HEK293T (cell line): ENCODE results near the gene LINGO4.

Experiments used
- CTCF ChIA-PET: fragments of 350-600 bp; formaldehyde crosslinking; extraction: SDS; loops from one replicate; lab custom pipeline; 2021; ENCODE audit warnings: antibody characterized with exemption, inconsistent platforms; lab: Yijun Ruan, JAX
- POLR2A ChIA-PET: fragments of 350-600 bp; formaldehyde crosslinking; extraction: SDS; loops from one replicate; lab custom pipeline; 2020; ENCODE audit warnings: antibody characterized with exemption, inconsistent platforms; lab: Yijun Ruan, JAX
- DNase-seq: peaks from one replicate; pipeline ENCODE4 v3.0.0; 2012; ENCODE audit warnings: mixed read lengths; ENCODE audit errors: extremely low spot score
- ARNT ChIP-seq: fragments of 450-650 bp; IDR thresholded peaks from 2 replicates; pipeline ENCODE4 v1.6.1; 2017; ENCODE audit warnings: mild to moderate bottlenecking
- BHLHE40 ChIP-seq: fragments of 450-650 bp; IDR thresholded peaks from 2 replicates; pipeline ENCODE4 v1.6.1; 2016; ENCODE audit warnings: mild to moderate bottlenecking, moderate library complexity, borderline replicate concordance
- CTBP1 ChIP-seq: fragments of 450-650 bp; IDR thresholded peaks from 2 replicates; pipeline ENCODE4 v1.6.1; 2016; ENCODE audit warnings: borderline replicate concordance
- ELF4 ChIP-seq: fragments of 450-650 bp; IDR thresholded peaks from 2 replicates; pipeline ENCODE4 v1.6.1; 2017; ENCODE audit warnings: antibody characterized with exemption
- FOXA1 ChIP-seq: fragments of 450-650 bp; IDR thresholded peaks from 2 replicates; pipeline ENCODE4 v1.6.1; 2016; ENCODE audit warnings: mild to moderate bottlenecking
- FOXK2 ChIP-seq: fragments of 450-650 bp; IDR thresholded peaks from 2 replicates; pipeline ENCODE4 v1.6.1; 2016; ENCODE audit warnings: mild to moderate bottlenecking
- FOXM1 ChIP-seq: fragments of 450-650 bp; IDR thresholded peaks from 2 replicates; pipeline ENCODE4 v1.6.1; 2017; ENCODE audit warnings: mild to moderate bottlenecking, borderline replicate concordance
- HDGF ChIP-seq: fragments of 450-650 bp; IDR thresholded peaks from 2 replicates; pipeline ENCODE4 v1.6.1; 2017; ENCODE audit warnings: antibody characterized with exemption, borderline replicate concordance
- L3MBTL2 ChIP-seq: fragments of 450-650 bp; conservative IDR thresholded peaks from 2 replicates; pipeline ENCODE4 v1.6.1; 2016; ENCODE audit warnings: mild to moderate bottlenecking
- LEF1 ChIP-seq: fragments of 450-650 bp; IDR thresholded peaks from 2 replicates; pipeline ENCODE4 v1.6.1; 2017; ENCODE audit warnings: mild to moderate bottlenecking, borderline replicate concordance
- NFRKB ChIP-seq: fragments of 450-650 bp; IDR thresholded peaks from 2 replicates; pipeline ENCODE4 v1.6.1; 2016; ENCODE audit warnings: mild to moderate bottlenecking, moderate library complexity
- SP1 ChIP-seq: fragments of 450-650 bp; IDR thresholded peaks from 2 replicates; pipeline ENCODE4 v1.6.1; 2017
- SUZ12 ChIP-seq: fragments of 450-650 bp; IDR thresholded peaks from 2 replicates; pipeline ENCODE4 v1.6.1; 2016; ENCODE audit warnings: mild to moderate bottlenecking
- TARDBP ChIP-seq: fragments of 450-650 bp; IDR thresholded peaks from 2 replicates; pipeline ENCODE4 v1.6.1; 2016
- ZNF384 ChIP-seq: fragments of 450-650 bp; IDR thresholded peaks from 2 replicates; pipeline ENCODE4 v1.6.1; 2016
- TF ChIP-seq, protein P1 (sequence below): fragments of 450-650 bp; IDR thresholded peaks from 2 replicates; pipeline ENCODE4 v1.6.1; 2016

Gene LINGO4

GRCh38 chr1:151807766-151808165 lies 2.5 kb upstream of the LINGO4 start:
- ChIA-PET POLR2A (no interaction called here), CTCF (no interaction called here)
- no peak for DNase-seq
- TF ChIP-seq NFRKB: no peak
- TF ChIP-seq, protein P1, sequence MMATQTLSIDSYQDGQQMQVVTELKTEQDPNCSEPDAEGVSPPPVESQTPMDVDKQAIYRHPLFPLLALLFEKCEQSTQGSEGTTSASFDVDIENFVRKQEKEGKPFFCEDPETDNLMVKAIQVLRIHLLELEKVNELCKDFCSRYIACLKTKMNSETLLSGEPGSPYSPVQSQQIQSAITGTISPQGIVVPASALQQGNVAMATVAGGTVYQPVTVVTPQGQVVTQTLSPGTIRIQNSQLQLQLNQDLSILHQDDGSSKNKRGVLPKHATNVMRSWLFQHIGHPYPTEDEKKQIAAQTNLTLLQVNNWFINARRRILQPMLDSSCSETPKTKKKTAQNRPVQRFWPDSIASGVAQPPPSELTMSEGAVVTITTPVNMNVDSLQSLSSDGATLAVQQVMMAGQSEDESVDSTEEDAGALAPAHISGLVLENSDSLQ: no peak
- no peak for TF ChIP-seq FOXM1
- TF ChIP-seq ELF4: no peak
- TF ChIP-seq BHLHE40: no peak
- no peak for TF ChIP-seq SUZ12
- no peak for TF ChIP-seq LEF1
- TF ChIP-seq SP1: no peak
- no peak for TF ChIP-seq CTBP1
- no peak for TF ChIP-seq TARDBP
- TF ChIP-seq ZNF384: no peak
- no peak for TF ChIP-seq FOXA1
- no peak for TF ChIP-seq HDGF
- TF ChIP-seq FOXK2: no peak
- no peak for TF ChIP-seq L3MBTL2
- no peak for TF ChIP-seq ARNT

DNA sequence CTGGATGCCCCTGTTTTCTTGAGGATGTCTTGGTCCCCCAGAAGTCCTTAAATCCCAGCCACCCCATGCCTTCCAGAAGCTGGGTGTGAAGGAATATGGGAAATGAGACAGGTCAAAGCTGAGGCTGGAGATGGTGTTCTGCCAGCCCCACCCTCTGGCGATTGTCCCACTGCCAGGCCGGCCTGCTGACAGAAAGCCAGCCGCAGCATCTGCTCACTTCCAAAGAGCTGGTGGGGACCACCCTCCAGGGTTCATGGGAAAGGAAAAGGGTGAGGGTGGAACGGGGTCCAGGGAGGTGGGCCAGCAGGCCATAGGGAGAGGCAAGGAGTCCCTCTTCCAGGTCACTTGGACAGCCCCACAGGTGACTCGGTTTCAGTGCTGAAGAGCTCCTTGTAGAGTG lies 1.9 kb upstream of the LINGO4 start:
- CTCF ChIA-PET: interaction anchor here (0.7 kb wide), 1 partner anchor 72 kb away, joined by 3 read pairs; no protein-coding TSS in a partner anchor
- no peak for TF ChIP-seq ZNF384
- TF ChIP-seq SP1: no peak
- no peak for TF ChIP-seq FOXK2
- TF ChIP-seq LEF1: no peak
- no peak for TF ChIP-seq CTBP1
- no peak for TF ChIP-seq NFRKB
- no peak for TF ChIP-seq TARDBP
- no peak for TF ChIP-seq FOXM1
- no peak for TF ChIP-seq HDGF
- TF ChIP-seq BHLHE40: no peak
- TF ChIP-seq, protein P1: no peak
- TF ChIP-seq SUZ12: no peak
- no peak for TF ChIP-seq ARNT
- TF ChIP-seq L3MBTL2: no peak
- TF ChIP-seq ELF4: no peak
- no peak for TF ChIP-seq FOXA1
- POLR2A ChIA-PET: no interaction called here
- DNase-seq: no peak

- DNase-seq: no peak
- POLR2A ChIA-PET: no interaction called here
- CTCF ChIA-PET: interaction anchor here (0.7 kb wide), 1 partner anchor 71 kb away, joined by 3 read pairs; no protein-coding TSS in a partner anchor
- TF ChIP-seq LEF1 (no peak), TARDBP (no peak), CTBP1 (no peak), L3MBTL2 (no peak), SP1 (no peak), SUZ12 (no peak), BHLHE40 (no peak), ELF4 (no peak), NFRKB (no peak), HDGF (no peak), FOXA1 (no peak), FOXK2 (no peak), ARNT (no peak)
- TF ChIP-seq, protein P1: no peak
Measured at GRCh38 chr1:151806170-151806569, 951 bp upstream of the LINGO4 start.

DNA sequence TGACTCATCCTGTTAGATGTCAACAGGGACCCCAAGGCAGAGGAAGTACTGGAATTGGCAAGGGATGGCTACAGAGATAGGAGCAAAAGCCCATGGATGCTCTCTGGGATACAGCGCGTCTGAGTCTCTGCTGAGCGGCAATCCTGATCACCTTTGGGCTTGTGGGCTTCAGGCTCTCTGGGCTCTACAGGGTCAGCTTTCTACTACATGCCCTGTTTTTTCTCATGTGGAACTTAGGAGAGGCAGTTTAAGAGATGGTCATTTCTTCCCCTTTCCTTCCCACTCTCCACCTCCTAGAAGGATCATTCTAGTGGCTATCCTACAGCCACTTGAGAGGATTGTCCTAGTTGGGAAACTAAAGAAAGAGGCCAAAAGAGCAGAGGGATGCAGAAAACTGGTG lies 1.3 kb downstream of the LINGO4 start:
- TF ChIP-seq SUZ12: no peak
- no peak for TF ChIP-seq CTBP1
- no peak for TF ChIP-seq ZNF384
- no peak for TF ChIP-seq LEF1
- no peak for TF ChIP-seq BHLHE40
- no peak for TF ChIP-seq FOXM1
- TF ChIP-seq TARDBP: no peak
- DNase-seq: no peak
- POLR2A ChIA-PET: no interaction called here
- CTCF ChIA-PET: interaction anchor here (1.3 kb wide), 1 partner anchor 32 kb away, joined by 5 read pairs; no protein-coding TSS in a partner anchor

DNA sequence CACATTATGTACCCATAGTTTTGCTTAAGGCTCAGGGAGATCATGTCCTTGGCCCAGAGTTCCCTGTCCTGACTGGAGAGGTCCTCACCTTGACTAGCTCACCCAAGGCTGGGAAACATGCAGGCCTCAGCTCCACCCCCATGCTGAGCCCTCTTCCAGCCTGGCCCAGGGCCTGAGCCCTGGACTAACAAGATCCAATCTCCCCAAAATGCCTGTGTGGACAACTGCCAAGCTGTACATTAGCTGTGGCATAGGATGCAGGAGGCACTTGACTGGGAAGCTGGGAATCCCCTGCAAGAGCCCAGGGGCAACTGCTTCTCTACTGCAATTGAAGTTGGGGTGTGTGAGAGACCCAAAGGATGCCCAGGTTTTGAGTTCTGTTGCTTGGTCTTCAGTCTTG lies 2.1 kb downstream of the LINGO4 start:
- ChIA-PET CTCF (interaction anchor here (1.3 kb wide), 1 partner anchor 33 kb away, joined by 5 read pairs; no protein-coding TSS in a partner anchor), POLR2A (interaction anchor here (1.2 kb wide), 1 partner anchor 521 kb away, joined by 3 read pairs; the partner anchor contains the start of gene ZNF687)
- TF ChIP-seq FOXM1 (no peak), HDGF (no peak), ARNT (no peak), CTBP1 (no peak), SP1 (no peak), ELF4 (no peak), SUZ12 (no peak), TARDBP (no peak), ZNF384 (no peak)
- TF ChIP-seq, protein P1: no peak
- no peak for DNase-seq
